Activated CD8-positive, alpha-beta memory T cell treated with anti-CD3 and anti-CD28 coated beads, Interleukin-2, amount 50 U/mL, for 24 hours (primary cell): ENCODE measurements around the gene CEP112.

Source experiments
- DNase-seq: peaks from one replicate; pipeline ENCODE4 v3.0.0-alpha.2; 2020; ENCODE audit errors: extremely low read depth

Gene CEP112

DNA sequence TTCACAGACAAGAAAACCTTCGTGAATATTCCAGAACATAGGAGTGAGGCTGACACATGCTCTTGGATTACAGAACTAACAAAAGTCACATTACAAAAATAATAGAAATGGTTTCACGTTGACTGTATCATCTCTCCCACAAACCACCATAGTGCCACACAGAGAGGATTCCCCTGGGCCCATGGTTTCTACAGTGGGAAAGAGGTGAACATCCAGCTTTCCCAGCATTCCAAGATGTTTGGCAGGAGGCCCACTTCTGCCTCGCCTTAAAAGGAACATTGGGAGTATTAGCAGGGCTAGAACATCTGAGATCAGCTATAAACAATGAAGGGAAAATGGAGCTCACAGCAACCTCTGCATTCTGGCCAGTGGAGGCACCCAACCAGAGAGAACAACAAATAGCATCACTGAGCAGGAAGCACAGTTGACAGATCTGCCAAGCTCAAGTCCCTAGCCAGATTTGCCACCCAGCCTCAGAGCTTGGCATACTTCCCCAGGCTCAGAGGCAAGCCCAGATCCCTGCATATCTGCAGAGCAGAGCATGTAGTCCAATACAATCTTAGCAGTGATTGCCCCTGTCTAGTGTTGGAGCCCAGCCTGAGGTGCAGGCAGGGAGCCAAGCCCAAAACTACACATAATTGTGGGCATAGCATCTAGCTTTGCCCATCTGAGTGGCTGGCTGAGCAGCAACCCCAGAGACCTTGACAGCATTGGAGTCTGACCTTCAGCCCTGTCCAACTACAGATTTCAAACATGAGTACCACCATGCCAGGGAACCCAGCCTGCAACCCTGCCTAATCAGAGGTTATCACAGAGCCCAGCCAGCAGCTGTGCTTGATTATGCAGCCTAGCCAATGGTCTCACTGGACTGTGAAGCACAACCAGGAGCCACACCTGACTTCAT is 260.4 kb downstream of the CEP112 start:
- no peak for DNase-seq

DNA sequence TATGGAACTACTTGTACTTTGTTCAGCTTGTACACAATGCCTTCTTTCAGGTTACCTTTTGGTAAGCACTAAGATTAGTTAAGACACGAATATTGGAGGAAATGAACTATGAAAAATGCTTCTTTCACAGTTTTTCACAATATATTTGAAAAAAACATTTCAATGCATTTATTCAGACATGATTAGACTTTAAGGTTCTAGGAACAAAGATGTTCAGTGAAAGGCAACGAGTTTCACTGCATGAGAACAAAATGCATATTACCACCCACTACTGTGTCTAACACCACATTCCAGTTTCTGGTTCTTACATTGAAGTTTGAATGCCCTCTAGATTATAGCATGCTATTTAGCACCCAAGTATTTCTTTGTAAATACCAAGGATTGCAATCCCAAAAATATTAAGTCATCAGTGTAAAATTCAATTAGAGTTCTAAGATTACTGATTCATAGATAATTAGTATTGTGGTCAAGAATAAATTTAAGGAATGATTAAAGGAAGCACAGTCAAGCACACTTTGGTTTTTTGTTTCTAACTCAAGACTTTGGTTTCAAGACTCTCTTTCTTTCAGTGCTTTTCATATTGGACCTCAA is 261.7 kb downstream of the CEP112 start:
- DNase-seq: no peak

GRCh38 chr17:65926599-65926998 is 265.3 kb downstream of the CEP112 start:
- DNase-seq: no peak

- DNase-seq: no peak
Observed at GRCh38 chr17:65925606-65926307, 266.2 kb downstream of the CEP112 start.

- no peak for DNase-seq
Observed at GRCh38 chr17:65920996-65921395, 270.9 kb downstream of the CEP112 start.

DNA sequence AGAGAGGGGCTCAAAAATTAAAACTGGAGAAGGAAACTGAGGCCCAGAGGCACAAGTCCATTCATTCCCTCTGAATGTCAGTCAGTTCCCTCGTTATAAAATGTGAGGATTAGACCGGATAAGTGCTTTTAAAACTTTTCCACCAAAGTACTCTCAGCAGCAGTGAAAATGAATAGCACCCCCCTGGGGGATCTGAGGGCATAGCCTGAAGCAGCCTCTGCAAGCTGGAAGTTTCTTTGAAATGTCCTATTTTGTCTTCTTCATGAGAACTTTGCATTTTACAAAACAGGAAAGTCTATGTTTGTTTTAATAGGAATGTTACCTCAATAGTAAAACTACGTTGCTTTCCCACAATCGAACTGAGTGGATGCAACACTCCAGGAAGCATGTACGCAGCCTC is 273.0 kb downstream of the CEP112 start:
- DNase-seq: no peak

GRCh38 chr17:65918500-65918899 is 273.4 kb downstream of the CEP112 start:
- DNase-seq: no peak

- DNase-seq: no peak
Observed at GRCh38 chr17:65917560-65917959, 274.4 kb downstream of the CEP112 start.

GRCh38 chr17:65916425-65916824 is 275.5 kb downstream of the CEP112 start:
- DNase-seq: no peak

GRCh38 chr17:65914784-65915342 is 277.1 kb downstream of the CEP112 start:
- no peak for DNase-seq

DNA sequence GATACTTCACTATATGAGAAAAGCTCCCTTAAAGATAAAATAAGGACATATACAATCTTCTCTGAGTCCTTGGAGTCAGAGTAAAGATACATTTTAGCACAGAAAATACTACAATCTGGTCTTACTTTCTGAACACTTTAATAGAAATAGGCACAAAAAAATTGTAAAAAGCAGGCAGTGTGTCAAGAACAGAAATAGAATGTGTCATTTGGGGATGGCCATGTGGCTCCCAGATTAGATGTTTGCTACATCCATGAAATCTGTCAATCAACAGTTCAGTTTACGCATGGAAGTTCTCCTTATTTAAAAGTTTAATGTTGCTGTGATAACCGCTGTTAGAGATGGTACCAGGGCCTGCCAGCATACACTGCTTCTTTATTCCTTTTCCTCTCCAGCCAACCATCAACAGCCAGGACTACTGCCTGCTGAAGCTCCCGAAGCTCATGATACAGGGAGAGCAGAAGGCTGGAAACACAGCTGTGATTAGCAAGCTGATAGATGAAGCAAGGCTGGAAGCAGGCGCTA is 278.5 kb downstream of the CEP112 start:
- DNase-seq: no peak

DNA sequence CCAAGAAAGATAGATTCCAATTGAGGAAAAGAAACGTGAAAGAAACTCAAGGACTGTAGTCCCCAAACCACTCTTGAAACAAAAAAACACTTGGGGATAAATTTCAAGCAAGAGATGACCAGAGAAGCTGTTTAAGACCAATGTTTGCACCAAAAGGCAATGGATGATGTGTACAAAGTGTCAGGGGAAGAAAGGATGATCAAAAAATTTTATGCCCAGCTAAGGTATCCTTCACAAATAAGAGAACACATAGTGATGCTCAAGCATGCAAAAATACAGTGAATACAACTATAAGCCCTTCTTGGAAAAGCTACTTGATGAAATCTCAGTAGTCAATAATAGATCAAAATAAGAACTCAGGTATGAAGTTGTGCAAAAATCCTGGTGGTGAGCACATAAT is 281.1 kb downstream of the CEP112 start:
- DNase-seq: no peak

DNA sequence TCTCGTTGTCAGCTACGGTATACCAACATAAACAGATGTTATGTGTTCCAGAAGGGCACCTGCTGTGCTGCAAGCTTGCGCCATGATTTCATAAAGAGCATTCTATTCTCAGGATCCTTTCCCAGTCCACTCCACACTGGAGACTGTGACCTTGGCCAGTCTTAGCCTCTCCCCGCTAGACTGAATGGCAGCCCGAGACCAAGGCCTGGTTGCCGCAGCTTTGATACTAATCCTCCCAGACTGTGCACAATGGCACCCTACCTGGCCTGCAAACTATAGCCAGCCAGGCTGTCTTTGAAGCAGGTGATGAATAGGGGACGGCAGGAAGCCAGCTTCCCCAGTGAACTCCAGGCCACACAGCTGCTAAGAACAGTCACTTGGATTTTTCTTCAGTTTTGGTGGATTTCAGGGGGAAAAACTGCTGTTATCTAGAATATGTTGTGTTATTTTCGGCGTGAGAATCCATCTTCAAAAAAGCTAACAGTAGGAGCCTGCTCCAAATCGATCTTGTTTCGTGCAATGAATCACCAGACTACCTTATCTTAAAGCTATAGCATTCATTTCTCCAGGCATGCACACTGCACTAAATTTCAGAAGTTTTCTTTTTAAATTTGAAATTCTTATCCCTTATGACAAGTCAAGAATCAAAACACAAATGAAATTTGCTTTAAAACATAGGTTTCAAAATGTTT is 289.0 kb downstream of the CEP112 start:
- no peak for DNase-seq

GRCh38 chr17:65902155-65902554 is 289.8 kb downstream of the CEP112 start:
- DNase-seq: no peak

DNA sequence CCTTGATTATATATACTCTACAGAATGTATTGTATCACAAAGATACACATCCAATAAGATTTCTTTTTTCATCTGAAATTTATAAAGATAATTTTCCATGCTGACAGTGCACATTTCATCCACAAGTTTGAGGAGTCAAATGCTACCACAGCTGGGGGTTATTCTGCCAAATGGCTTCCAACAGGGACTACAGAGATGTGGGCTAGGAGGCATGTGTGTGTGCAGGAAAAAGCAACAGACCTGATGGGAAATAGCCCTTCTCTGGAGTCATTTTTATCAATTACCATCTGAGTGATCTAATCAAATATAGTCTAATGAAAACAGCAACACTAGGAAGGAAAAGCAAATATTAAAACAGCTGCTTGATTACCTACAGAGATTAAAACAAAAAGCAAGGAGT is 290.5 kb downstream of the CEP112 start:
- no peak for DNase-seq

DNA sequence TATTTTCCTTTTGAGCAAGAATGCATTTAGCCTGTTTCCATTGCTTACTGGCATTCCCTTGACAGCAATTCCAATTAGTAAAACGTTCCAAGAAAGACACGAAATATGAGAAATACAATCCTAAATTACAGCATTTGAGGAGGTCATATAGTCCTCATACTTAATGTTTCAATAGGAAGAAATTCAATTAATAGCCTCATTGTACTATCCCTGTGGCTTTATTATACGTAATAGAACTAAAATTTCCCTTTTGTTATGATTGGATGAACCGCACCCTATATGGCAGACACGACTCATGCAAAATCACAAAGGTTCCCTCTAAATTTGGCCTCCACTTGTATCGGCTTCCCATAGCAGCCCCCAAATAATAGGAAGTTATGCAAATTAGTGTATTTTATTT is 291.7 kb downstream of the CEP112 start:
- DNase-seq: no peak

DNA sequence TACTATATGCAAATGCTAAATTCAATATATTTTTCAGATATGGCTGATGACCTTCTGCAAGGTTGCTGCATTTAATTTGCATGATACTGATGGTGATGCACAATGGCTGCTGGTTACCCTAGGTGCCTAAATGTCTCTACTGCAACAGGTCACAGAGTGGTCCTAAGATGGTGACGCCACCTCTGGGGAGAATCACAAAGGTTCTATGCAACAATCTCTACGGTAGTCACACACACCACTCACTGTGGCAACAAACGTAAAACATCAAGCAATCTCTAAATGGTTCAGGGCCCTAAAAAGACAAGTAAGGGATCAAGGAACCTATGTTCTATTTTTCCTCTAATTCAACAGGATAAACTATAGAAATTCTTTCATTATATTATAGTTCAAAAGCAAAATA is 293.3 kb downstream of the CEP112 start:
- DNase-seq: no peak

- no peak for DNase-seq
Observed at GRCh38 chr17:65896889-65897288, 295.0 kb downstream of the CEP112 start.

DNA sequence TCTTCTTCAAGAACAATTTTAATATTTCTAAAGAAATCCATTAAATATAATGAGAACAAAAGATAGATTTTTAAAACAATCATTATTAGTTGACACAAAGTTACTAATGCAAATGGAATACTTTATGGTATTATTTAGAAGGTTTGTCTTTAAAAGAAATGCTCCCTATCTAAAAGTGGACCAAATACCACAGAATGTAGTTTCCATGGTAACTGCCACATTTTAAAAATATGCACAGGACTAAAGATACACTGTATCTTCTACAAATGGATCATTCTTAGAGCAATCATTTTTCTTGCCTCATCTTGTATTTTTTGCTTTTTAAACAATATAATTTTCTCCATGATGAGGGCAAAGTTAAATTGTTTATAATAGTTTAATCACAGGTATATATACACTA is 296.0 kb downstream of the CEP112 start:
- DNase-seq: no peak

- no peak for DNase-seq
Observed at GRCh38 chr17:65893692-65894279, 298.1 kb downstream of the CEP112 start.

GRCh38 chr17:65892912-65893377 is 299.0 kb downstream of the CEP112 start:
- no peak for DNase-seq
